H1 (cell line): ENCODE data around the gene FXYD5. TPM values are rescaled to one million over a fixed set of nuclear protein-coding genes. Genes with fewer than 3 reads are reported as not detected.

Experiments used
- CTCF ChIA-PET: fragments of 300-600 bp; sonication (Branson Sonifier 250); formaldehyde crosslinking; loops from one replicate; lab custom pipeline; 2021; ENCODE audit not compliant: partially characterized antibody; lab: Charles Lee
- POLR2A ChIA-PET: fragments of 300-600 bp; sonication (Branson Sonifier 250); formaldehyde crosslinking; loops from one replicate; lab custom pipeline; 2021; ENCODE audit warnings: inconsistent platforms; ENCODE audit not compliant: partially characterized antibody; lab: Charles Lee
- DNase-seq, 2 experiments: peaks; one replicate each; pipeline versions ENCODE4 v3.0.0 to v3.0.0-alpha.2; 2010 to 2022; ENCODE audit warnings: low spot score in 2 of 2, low read depth in 1 of 2, mixed read lengths in 1 of 2
- FAIRE-seq: peaks from 2 replicates; lab custom pipeline; 2011; peaks lifted over from hg19 to GRCh38; lab: Jason Lieb, UNC
- H2AFZ ChIP-seq: 2 replicates; pipeline ENCODE4 v1.8.1; 2012; ENCODE audit warnings: low read length, inconsistent platforms
- H2AK5ac ChIP-seq: 2 replicates; pipeline ENCODE4 v1.6.1; 2013; ENCODE audit warnings: low read depth, low read length
- H2BK120ac ChIP-seq: replicated peaks from 2 replicates; pipeline ENCODE3; 2013; ENCODE audit warnings: low read depth, low read length, inconsistent platforms
- H2BK12ac ChIP-seq: 2 replicates; pipeline ENCODE4 v1.6.1; 2013; ENCODE audit warnings: low read depth, low read length
- H2BK15ac ChIP-seq: 2 replicates; pipeline ENCODE4 v1.6.1; 2013; ENCODE audit warnings: low read length
- H2BK20ac ChIP-seq: 2 replicates; pipeline ENCODE4 v1.6.1; 2013; ENCODE audit warnings: low read length
- H2BK5ac ChIP-seq: 2 replicates; pipeline ENCODE4 v1.6.1; 2013; ENCODE audit warnings: low read depth, low read length
- H3K14ac ChIP-seq: 2 replicates; pipeline ENCODE4 v1.6.1; 2013; ENCODE audit warnings: inconsistent platforms; ENCODE audit not compliant: insufficient read length
- H3K18ac ChIP-seq: 2 replicates; pipeline ENCODE4 v1.6.1; 2013; ENCODE audit warnings: low read length; ENCODE audit errors: extremely low read depth
- H3K23ac ChIP-seq: 2 replicates; pipeline ENCODE4 v1.6.1; 2013; ENCODE audit warnings: inconsistent platforms; ENCODE audit not compliant: insufficient read length
- H3K23me2 ChIP-seq: 2 replicates; pipeline ENCODE4 v1.6.1; 2013; ENCODE audit warnings: low read depth, low read length
- H3K27ac ChIP-seq: 2 replicates; pipeline ENCODE4 v1.6.1; 2011; ENCODE audit warnings: low read depth, low read length, inconsistent platforms
- H3K27me3 ChIP-seq, 4 experiments: replicated peaks in 1 of 4; 1 replicate in 1 of 4; 2 replicates in 3 of 4; pipeline versions ENCODE4 v1.6.1 to v1.8.1; 2011 to 2013; ENCODE audit warnings: low read length in 3 of 4, mild to moderate bottlenecking in 3 of 4, inconsistent platforms in 2 of 4, mixed read lengths in 2 of 4, moderate library complexity in 1 of 4; ENCODE audit not compliant: control insufficient read depth in 3 of 4, insufficient read depth in 3 of 4; ENCODE audit errors: extremely low read depth in 1 of 4
- H3K36me3 ChIP-seq, 4 experiments: 2 replicates each; pipeline versions ENCODE4 v1.6.1 to v1.8.1; 2011 to 2013; ENCODE audit warnings: mild to moderate bottlenecking in 4 of 4, low read length in 3 of 4, moderate library complexity in 2 of 4, control low read depth in 1 of 4, inconsistent platforms in 1 of 4; ENCODE audit not compliant: insufficient read depth in 4 of 4, control insufficient read depth in 2 of 4
- H3K4ac ChIP-seq: replicated peaks from 2 replicates; pipeline ENCODE3; 2013; ENCODE audit warnings: low read length, low read depth, mixed read lengths, inconsistent platforms; ENCODE audit not compliant: insufficient read length
- H3K4me1 ChIP-seq, 4 experiments: replicated peaks in 1 of 4; 1 replicate in 1 of 4; 2 replicates in 3 of 4; pipeline versions ENCODE4 v1.6.1 to v1.8.1; 2011 to 2013; ENCODE audit warnings: low read length in 3 of 4, inconsistent platforms in 2 of 4, mixed read lengths in 1 of 4; ENCODE audit not compliant: insufficient read depth in 4 of 4, control insufficient read depth in 3 of 4
- H3K4me2 ChIP-seq, 2 experiments: 2 replicates each; pipeline versions ENCODE4 v1.6.1 to v1.8.1; 2011 to 2013; ENCODE audit warnings: low read depth in 2 of 2, low read length in 2 of 2, control low read depth in 1 of 2, inconsistent platforms in 1 of 2, mild to moderate bottlenecking in 1 of 2; ENCODE audit not compliant: insufficient read depth in 1 of 2
- H3K4me3 ChIP-seq, 4 experiments: fragments of 200-600, 300-600 bp in 1 of 4; sonication (generic), shearing (Covaris generic), sonication (Bioruptor Twin) in 1 of 4; 2 replicates each; pipeline versions ENCODE4 v1.5.1 to v1.8.1; 2011 to 2016; ENCODE audit warnings: low read length in 4 of 4, low read depth in 3 of 4, control low read depth in 2 of 4, inconsistent platforms in 2 of 4, mild to moderate bottlenecking in 2 of 4, mixed read lengths in 1 of 4, moderate library complexity in 1 of 4; ENCODE audit not compliant: insufficient read depth in 2 of 4; ENCODE audit errors: extremely low read depth in 1 of 4
- H3K56ac ChIP-seq: replicated peaks from 2 replicates; pipeline ENCODE3; 2013; ENCODE audit warnings: low read depth, mild to moderate bottlenecking, mixed read lengths, low read length, inconsistent platforms; ENCODE audit not compliant: insufficient read length
- H3K79me1 ChIP-seq: 2 replicates; pipeline ENCODE4 v1.6.1; 2013; ENCODE audit warnings: low read depth, low read length, control low read depth
- H3K79me2 ChIP-seq, 2 experiments: 2 replicates each; pipeline versions ENCODE4 v1.6.1 to v1.8.1; 2012 to 2013; ENCODE audit warnings: low read length in 2 of 2, mild to moderate bottlenecking in 2 of 2, inconsistent platforms in 1 of 2; ENCODE audit not compliant: insufficient read depth in 2 of 2, control insufficient read depth in 1 of 2
- H3K9ac ChIP-seq, 4 experiments: replicated peaks in 1 of 4; 1 replicate in 1 of 4; 2 replicates in 3 of 4; pipeline versions ENCODE4 v1.6.1 to v1.8.1; 2011 to 2013; ENCODE audit warnings: low read depth in 3 of 4, low read length in 3 of 4, control low read depth in 2 of 4, mild to moderate bottlenecking in 2 of 4, moderate library complexity in 2 of 4, inconsistent platforms in 1 of 4; ENCODE audit errors: extremely low read depth in 1 of 4
- H3K9me3 ChIP-seq, 2 experiments: 2 replicates each; pipeline versions ENCODE4 v1.6.1 to v1.8.1; 2012 to 2013; ENCODE audit warnings: mild to moderate bottlenecking in 2 of 2, moderate library complexity in 2 of 2, control low read depth in 1 of 2, inconsistent platforms in 1 of 2, low read depth in 1 of 2, low read length in 1 of 2, mixed read lengths in 1 of 2; ENCODE audit not compliant: insufficient read depth in 2 of 2
- H4K20me1 ChIP-seq, 2 experiments: replicated peaks in 1 of 2; 2 replicates each; pipeline versions ENCODE3 to v1.8.1; 2011 to 2013; ENCODE audit warnings: inconsistent platforms in 2 of 2, low read length in 2 of 2, mild to moderate bottlenecking in 1 of 2; ENCODE audit not compliant: insufficient read depth in 2 of 2, control insufficient read depth in 1 of 2
- H4K5ac ChIP-seq: 2 replicates; pipeline ENCODE4 v1.6.1; 2013; ENCODE audit warnings: low read length, low read depth, mixed read lengths, inconsistent platforms; ENCODE audit not compliant: insufficient read length
- H4K8ac ChIP-seq: 2 replicates; pipeline ENCODE4 v1.8.0; 2013; ENCODE audit warnings: mild to moderate bottlenecking, moderate library complexity, low read length, inconsistent platforms; ENCODE audit not compliant: insufficient read depth; ENCODE audit errors: extremely low read depth
- H4K91ac ChIP-seq: replicated peaks from 2 replicates; pipeline ENCODE3; 2013; ENCODE audit warnings: low read length, mixed read lengths, inconsistent platforms; ENCODE audit not compliant: insufficient read length
- ASH2L ChIP-seq: fragments of 200-600, 300-600 bp; sonication (generic); IDR thresholded peaks from one replicate; pipeline ENCODE4 v1.7.1; 2017; ENCODE audit warnings: low read length
- KDM1A ChIP-seq: fragments of 200-600, 300-600 bp; sonication (generic); IDR thresholded peaks from 2 replicates; pipeline ENCODE4 v1.7.1; 2016; ENCODE audit warnings: mild to moderate bottlenecking, low read length, borderline replicate concordance
- SIX5 ChIP-seq: IDR thresholded peaks from 2 replicates; pipeline ENCODE4 v1.6.1; 2011; ENCODE audit warnings: mild to moderate bottlenecking, low read depth, low read length
- SUZ12 ChIP-seq: fragments of 200-600 bp; sonication (generic); IDR thresholded peaks from 2 replicates; pipeline ENCODE4 v1.6.1; 2012; ENCODE audit warnings: mild to moderate bottlenecking, inconsistent platforms, low read length, moderate library complexity, mixed read lengths
- WGBS, 2 experiments: shearing (Covaris generic) in 1 of 2; methylation state at CpG; one replicate each; pipeline versions ENCODE4 v1.1.6 to v1.1.7; 2013 to 2015; ENCODE audit warnings: low lambda C conversion rate in 2 of 2, mixed read lengths in 2 of 2, inconsistent platforms in 1 of 2, low coverage in 1 of 2, missing lambda C conversion rate in 1 of 2; ENCODE audit not compliant: insufficient replicate concordance in 2 of 2, insufficient coverage in 1 of 2, insufficient read length in 1 of 2; ENCODE audit errors: extremely low coverage in 1 of 2, missing lambda C conversion rate in 1 of 2; 5-methylcytosine and 5-hydroxymethylcytosine counted together
- polyA plus RNA-seq, 7 experiments: library from polyadenylated mRNA; depleted of rRNA in 3 of 7; stranded (reverse) in 5 of 7; unstranded in 2 of 7; fragments of >200 nt in 5 of 7; fragments of 200-250 nt in 2 of 7; gene quantifications; 1 replicate in 5 of 7; 2 replicates in 1 of 7; 4 replicates in 1 of 7; pipeline versions ENCODE4 v1.2.1 to v1.2.3, GENCODE V29; 2011 to 2013; ENCODE audit warnings: missing spikeins in 2 of 7, mixed read lengths in 2 of 7
- total RNA-seq: library from RNA; stranded (reverse); fragmentation: NEBNext Ultra II Directional; extraction: Animal tissue kit (Norgen Biotek cat#: 25700); gene quantifications from 2 replicates; pipeline ENCODE4 v1.2.1, GENCODE V29; 2021

The FXYD5 gene
- total and polyA plus RNA-seq, 2 of the 8 experiments (the other 6 are each of a cell fraction or from before 2014, with no cell fraction given) = 99.0 to 191 TPM

- no peaks in the 10 kb centered on the region; a peak in 1 of 8 replicates for H3K36me3 ChIP-seq
- DNase-seq (no peak), FAIRE-seq (no peak)
- no peak overlapping the region for H3K9ac ChIP-seq
- H2BK12ac ChIP-seq = no peak overlapping the region
- H3K23ac ChIP-seq = no peak overlapping the region
- H2BK15ac ChIP-seq = no peak overlapping the region
- no peaks in the 10 kb centered on the region for H3K9me3 ChIP-seq
- H2BK5ac ChIP-seq = no peak overlapping the region
- H3K27ac ChIP-seq = no peak overlapping the region
- no peak overlapping the region for H3K4me3 ChIP-seq
- TF ChIP-seq KDM1A = peak; percentile 73
- TF ChIP-seq SIX5 = no peak
- no peak for TF ChIP-seq SUZ12
- TF ChIP-seq ASH2L = no peak
- H3K79me1 ChIP-seq = no peaks in the 10 kb centered on the region
- no peak overlapping the region for H4K8ac ChIP-seq
- H2BK20ac ChIP-seq = no peak overlapping the region
- H3K4ac ChIP-seq = no peak overlapping the region
- H3K4me1 ChIP-seq = peaks cover 4 to 18% (median 11%) of the 10 kb centered on the region in 4 experiments
- H4K20me1 ChIP-seq = no peaks in the 10 kb centered on the region
- no peak overlapping the region for H4K5ac ChIP-seq
- WGBS, 2 experiments = 89% methylated on average over 8 of the region's 8 CpGs; no CpG with 5 or more reads in 1 of the 2 experiments
- no peak overlapping the region for H2AK5ac ChIP-seq
- no peaks in the 10 kb centered on the region for H3K79me2 ChIP-seq
- POLR2A ChIA-PET = no interaction called here
- no peak overlapping the region for H3K14ac ChIP-seq
- H2BK120ac ChIP-seq = no peak overlapping the region
- no peak overlapping the region for H3K18ac ChIP-seq
- no peaks in the 10 kb centered on the region; the same call in 1 of the 2 replicates for H3K23me2 ChIP-seq
- H3K56ac ChIP-seq = no peak overlapping the region
- CTCF ChIA-PET = no interaction called here
- H2AFZ ChIP-seq = no peak overlapping the region
- no peaks in the 10 kb centered on the region for H3K27me3 ChIP-seq
- H4K91ac ChIP-seq = no peak overlapping the region
- H3K4me2 ChIP-seq = no peak overlapping the region
These were observed 53.6 kb downstream of the FXYD5 start for GRCh38 chr19:35208121-35208520.
